Measurements from ENCODE around the gene RNF208. TPM values are rescaled to one million over a fixed set of nuclear protein-coding genes. Genes with fewer than 3 reads are reported as not detected.

RNF208 gene
- total and polyA plus RNA-seq, 2 of the 4 experiments (the other 2 are of a cell fraction): 1.2 TPM; not detected in 1

DNA sequence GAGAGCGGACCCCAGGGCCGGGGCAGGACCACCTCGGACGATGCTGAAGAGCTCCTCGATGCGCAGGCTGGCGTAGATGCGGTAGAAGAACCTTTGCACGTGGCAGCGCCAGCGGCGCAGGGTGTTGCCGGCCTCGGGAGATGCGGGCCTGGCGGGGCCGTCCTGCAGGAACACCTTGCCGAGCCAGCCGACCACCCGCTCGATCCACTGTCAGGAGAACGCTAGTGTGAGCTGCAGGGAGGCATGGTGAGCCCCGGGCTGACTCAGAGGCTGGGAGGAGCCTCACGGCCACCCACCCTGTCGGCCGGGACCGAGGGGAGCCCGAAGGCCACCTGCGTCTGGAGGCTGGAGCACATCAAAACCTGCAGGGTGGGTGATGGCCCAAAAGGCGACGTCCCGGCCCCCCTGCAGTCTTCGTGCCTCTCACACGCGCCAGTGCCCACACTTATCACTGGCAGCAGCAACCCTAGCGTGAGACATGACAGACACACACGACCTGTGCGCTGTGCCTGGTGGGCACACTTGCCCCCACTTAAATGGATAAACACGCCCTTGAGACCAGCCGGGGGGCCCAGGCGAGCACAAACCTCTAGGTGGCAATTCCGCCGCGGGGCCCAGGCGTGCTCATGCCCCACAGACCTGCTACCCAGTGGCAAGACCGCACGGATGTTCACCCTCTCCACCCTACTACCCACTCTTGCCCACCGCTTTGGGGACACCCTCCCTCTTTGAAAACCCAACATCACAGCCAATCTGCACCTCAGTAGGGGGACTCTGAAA lies 37.0 kb downstream of the RNF208 start:
- no peak overlapping the region for H3K18ac ChIP-seq (ENCODE audit: low read depth, low read length)
- in situ Hi-C loops (cut with MboI; ENCODE audit: low sequenced_read_pairs) (no loop called here), intact Hi-C loops (cut with micrococcal nuclease) (no loop called here), dilution Hi-C loops (cut with HindIII; ENCODE audit: low sequenced_read_pairs, unreplicated experiment) (no loop called here)
- no peak for DNase-seq
- POLR2A ChIA-PET (ENCODE audit: unreplicated experiment): no interaction called here
- H3K27ac ChIP-seq (ENCODE audit: insufficient read depth, low read length): no peak overlapping the region
- H2AK9ac ChIP-seq (replicated peaks; ENCODE audit: low read depth, low read length, poor library complexity): no peak overlapping the region
- no peak overlapping the region for H3K4me3 ChIP-seq (ENCODE audit: insufficient read depth, low read depth, low read length)
- peaks cover 15% of the 10 kb centered on the region for H3K4me1 ChIP-seq (ENCODE audit: control insufficient read depth, insufficient read depth, low read length)
- H4K8ac ChIP-seq (ENCODE audit: low read depth in 2 of 2, low read length in 2 of 2): no peak overlapping the region
- BruUV-seq (replicated peaks): no TSS peak
- no peak overlapping the region for H3K14ac ChIP-seq (replicated peaks; ENCODE audit: low read depth, low read length)
- 95% methylated on average over 29 of the region's 48 CpGs; no CpG with 5 or more reads in 1 of the 2 experiments for WGBS, 2 experiments (ENCODE audit: extremely low coverage in 2 of 2, insufficient read length in 1 of 2)
- no peaks in the 10 kb centered on the region for H3K9me1 ChIP-seq (ENCODE audit: insufficient read depth, low read length)
- TF ChIP-seq FOS (IDR thresholded peaks at IDR 0.05; ENCODE audit: low read depth, low read length) (no peak), RAD21 (IDR thresholded peaks at IDR 0.05; ENCODE audit: low read length) (no peak), CEBPB (IDR thresholded peaks at IDR 0.05; ENCODE audit: low read depth, low read length) (no peak), CHD1 (IDR thresholded peaks at IDR 0.05; ENCODE audit: low read depth, low read length) (no peak), BHLHE40 (IDR thresholded peaks at IDR 0.05; ENCODE audit: low read depth, low read length) (no peak), RFX5 (IDR thresholded peaks at IDR 0.05; ENCODE audit: low read depth, low read length) (no peak), MXI1 (IDR thresholded peaks at IDR 0.05; ENCODE audit: borderline replicate concordance, low read depth, low read length) (no peak), SMC3 (IDR thresholded peaks at IDR 0.05; ENCODE audit: low read depth, low read length) (no peak), POLR2A (IDR thresholded peaks at IDR 0.05; ENCODE audit: low read depth, low read length) (no peak), RCOR1 (IDR thresholded peaks at IDR 0.05; ENCODE audit: insufficient replicate concordance, low read length) (no peak), MAFK (IDR thresholded peaks at IDR 0.05; ENCODE audit: low read depth, low read length) (no peak), MAZ (IDR thresholded peaks at IDR 0.05; ENCODE audit: borderline replicate concordance, low read depth, low read length) (no peak), NFE2L2 (IDR thresholded peaks at IDR 0.05; ENCODE audit: low read depth, low read length) (no peak)
- TF ChIP-seq, protein P1, sequence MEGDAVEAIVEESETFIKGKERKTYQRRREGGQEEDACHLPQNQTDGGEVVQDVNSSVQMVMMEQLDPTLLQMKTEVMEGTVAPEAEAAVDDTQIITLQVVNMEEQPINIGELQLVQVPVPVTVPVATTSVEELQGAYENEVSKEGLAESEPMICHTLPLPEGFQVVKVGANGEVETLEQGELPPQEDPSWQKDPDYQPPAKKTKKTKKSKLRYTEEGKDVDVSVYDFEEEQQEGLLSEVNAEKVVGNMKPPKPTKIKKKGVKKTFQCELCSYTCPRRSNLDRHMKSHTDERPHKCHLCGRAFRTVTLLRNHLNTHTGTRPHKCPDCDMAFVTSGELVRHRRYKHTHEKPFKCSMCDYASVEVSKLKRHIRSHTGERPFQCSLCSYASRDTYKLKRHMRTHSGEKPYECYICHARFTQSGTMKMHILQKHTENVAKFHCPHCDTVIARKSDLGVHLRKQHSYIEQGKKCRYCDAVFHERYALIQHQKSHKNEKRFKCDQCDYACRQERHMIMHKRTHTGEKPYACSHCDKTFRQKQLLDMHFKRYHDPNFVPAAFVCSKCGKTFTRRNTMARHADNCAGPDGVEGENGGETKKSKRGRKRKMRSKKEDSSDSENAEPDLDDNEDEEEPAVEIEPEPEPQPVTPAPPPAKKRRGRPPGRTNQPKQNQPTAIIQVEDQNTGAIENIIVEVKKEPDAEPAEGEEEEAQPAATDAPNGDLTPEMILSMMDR (conservative IDR thresholded peaks at IDR 0.05; ENCODE audit: low read depth, low read length): no peak
- TF ChIP-seq, protein P2, sequence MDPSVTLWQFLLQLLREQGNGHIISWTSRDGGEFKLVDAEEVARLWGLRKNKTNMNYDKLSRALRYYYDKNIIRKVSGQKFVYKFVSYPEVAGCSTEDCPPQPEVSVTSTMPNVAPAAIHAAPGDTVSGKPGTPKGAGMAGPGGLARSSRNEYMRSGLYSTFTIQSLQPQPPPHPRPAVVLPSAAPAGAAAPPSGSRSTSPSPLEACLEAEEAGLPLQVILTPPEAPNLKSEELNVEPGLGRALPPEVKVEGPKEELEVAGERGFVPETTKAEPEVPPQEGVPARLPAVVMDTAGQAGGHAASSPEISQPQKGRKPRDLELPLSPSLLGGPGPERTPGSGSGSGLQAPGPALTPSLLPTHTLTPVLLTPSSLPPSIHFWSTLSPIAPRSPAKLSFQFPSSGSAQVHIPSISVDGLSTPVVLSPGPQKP (IDR thresholded peaks at IDR 0.05; ENCODE audit: borderline replicate concordance, low read depth, low read length): no peak
- TF ChIP-seq, protein P3, sequence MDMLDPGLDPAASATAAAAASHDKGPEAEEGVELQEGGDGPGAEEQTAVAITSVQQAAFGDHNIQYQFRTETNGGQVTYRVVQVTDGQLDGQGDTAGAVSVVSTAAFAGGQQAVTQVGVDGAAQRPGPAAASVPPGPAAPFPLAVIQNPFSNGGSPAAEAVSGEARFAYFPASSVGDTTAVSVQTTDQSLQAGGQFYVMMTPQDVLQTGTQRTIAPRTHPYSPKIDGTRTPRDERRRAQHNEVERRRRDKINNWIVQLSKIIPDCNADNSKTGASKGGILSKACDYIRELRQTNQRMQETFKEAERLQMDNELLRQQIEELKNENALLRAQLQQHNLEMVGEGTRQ (IDR thresholded peaks at IDR 0.05; ENCODE audit: low read depth, low read length): no peak
- ATAC-seq (ENCODE audit: low read depth): no peak
- H3K4ac ChIP-seq (ENCODE audit: low read depth, low read length): no peak overlapping the region
- no peak overlapping the region for H2BK5ac ChIP-seq (ENCODE audit: low read depth, low read length, poor library complexity, severe bottlenecking)
- peaks cover 0 to 39% of the 10 kb centered on the region in 2 experiments for H3K79me1 ChIP-seq (ENCODE audit: low read depth in 1 of 2, low read length in 2 of 2)
- CTCF ChIA-PET: no interaction called here
- no peak overlapping the region for H2BK15ac ChIP-seq (ENCODE audit: low read depth, low read length)
- no peak overlapping the region for H2BK120ac ChIP-seq (ENCODE audit: low read depth, low read length)
- H3K23ac ChIP-seq (ENCODE audit: low read depth, low read length): no peak overlapping the region
- H4K20me1 ChIP-seq (ENCODE audit: insufficient read depth, low read length): peaks cover 16% of the 10 kb centered on the region; the same call in 1 of the 2 replicates
- no peak overlapping the region for H3K4me2 ChIP-seq (ENCODE audit: low read depth, low read length)
- no peaks in the 10 kb centered on the region for H3K9me3 ChIP-seq (ENCODE audit: control insufficient read depth, insufficient read depth, low read length)
- H3K27me3 ChIP-seq (ENCODE audit: control insufficient read depth, insufficient read depth, low read length): no peaks in the 10 kb centered on the region
- no peak overlapping the region for H3K56ac ChIP-seq (ENCODE audit: extremely low read depth, insufficient read depth, low read length)
- no peak overlapping the region for H2AK5ac ChIP-seq (ENCODE audit: low read depth, low read length)
- H3K36me3 ChIP-seq (ENCODE audit: control insufficient read depth, insufficient read depth, low read length): peaks cover 59% of the 10 kb centered on the region
- H4K5ac ChIP-seq (ENCODE audit: low read depth, low read length): no peak overlapping the region
- no peak overlapping the region for H2AFZ ChIP-seq (replicated peaks; ENCODE audit: low read length, poor library complexity)
- no peak overlapping the region for H3K9ac ChIP-seq (ENCODE audit: low read depth, low read length)
- H2BK20ac ChIP-seq (ENCODE audit: low read depth, low read length): no peak overlapping the region
- no peak overlapping the region for H4K91ac ChIP-seq (ENCODE audit: insufficient read depth, low read depth, low read length)
